ENCODE results near the gene ZNF646.

GRCh38 chr16:31085411-31085810 lies 11.2 kb downstream of the ZNF646 start:
- TF ChIP-seq, protein P1, sequence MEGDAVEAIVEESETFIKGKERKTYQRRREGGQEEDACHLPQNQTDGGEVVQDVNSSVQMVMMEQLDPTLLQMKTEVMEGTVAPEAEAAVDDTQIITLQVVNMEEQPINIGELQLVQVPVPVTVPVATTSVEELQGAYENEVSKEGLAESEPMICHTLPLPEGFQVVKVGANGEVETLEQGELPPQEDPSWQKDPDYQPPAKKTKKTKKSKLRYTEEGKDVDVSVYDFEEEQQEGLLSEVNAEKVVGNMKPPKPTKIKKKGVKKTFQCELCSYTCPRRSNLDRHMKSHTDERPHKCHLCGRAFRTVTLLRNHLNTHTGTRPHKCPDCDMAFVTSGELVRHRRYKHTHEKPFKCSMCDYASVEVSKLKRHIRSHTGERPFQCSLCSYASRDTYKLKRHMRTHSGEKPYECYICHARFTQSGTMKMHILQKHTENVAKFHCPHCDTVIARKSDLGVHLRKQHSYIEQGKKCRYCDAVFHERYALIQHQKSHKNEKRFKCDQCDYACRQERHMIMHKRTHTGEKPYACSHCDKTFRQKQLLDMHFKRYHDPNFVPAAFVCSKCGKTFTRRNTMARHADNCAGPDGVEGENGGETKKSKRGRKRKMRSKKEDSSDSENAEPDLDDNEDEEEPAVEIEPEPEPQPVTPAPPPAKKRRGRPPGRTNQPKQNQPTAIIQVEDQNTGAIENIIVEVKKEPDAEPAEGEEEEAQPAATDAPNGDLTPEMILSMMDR (IDR thresholded peaks at IDR 0.05) = no peak
- TF ChIP-seq TCF7L2 (IDR thresholded peaks at IDR 0.05; ENCODE audit: low read depth, low read length) (no peak), POLR2AphosphoS5 (IDR thresholded peaks at IDR 0.05; ENCODE audit: low read depth, low read length) (no peak), REST (IDR thresholded peaks at IDR 0.05; ENCODE audit: insufficient read depth in 1 of 2, low read depth in 2 of 2, low read length in 1 of 2) (no peak)

All from Panc1 (cell line).